Heart right ventricle (tissue), 16 donors: Measurements from ENCODE around the gene TDRKH. TPM values are rescaled to one million over a fixed set of nuclear protein-coding genes. Genes with fewer than 3 reads are reported as not detected.

Source experiments
- ATAC-seq, 8 donors: fragments of 200-7000 bp; cut with Tn5 transposase; one replicate each; pipeline ENCODE4 v1.9.1; 2020; ENCODE audit warnings: mild to moderate bottlenecking in 8 of 8, moderate library complexity in 8 of 8, moderate number of reproducible peaks in 1 of 8
- DNase-seq, 2 donors: peaks; one replicate each; pipeline ENCODE4 v3.0.0-alpha.2; 2020
- H3K27ac ChIP-seq, 10 donors: fragments of 200-600 bp; sonication (generic) in 2 of 10; one replicate each; pipeline versions ENCODE4 v1.5.0 to v1.8.0; 2020 to 2022; ENCODE audit warnings: mild to moderate bottlenecking in 3 of 10
- H3K27me3 ChIP-seq, 7 donors: fragments of 200-600 bp; one replicate each; pipeline ENCODE4 v1.8.0; 2021 to 2022; ENCODE audit warnings: mild to moderate bottlenecking in 2 of 7
- H3K36me3 ChIP-seq, 9 donors: fragments of 200-600 bp; sonication (generic) in 1 of 9; one replicate each; pipeline versions ENCODE4 v1.5.0 to v1.8.0; 2020 to 2022; ENCODE audit warnings: mild to moderate bottlenecking in 2 of 9
- H3K4me1 ChIP-seq, 9 donors: fragments of 200-600 bp; sonication (generic) in 1 of 9; one replicate each; pipeline versions ENCODE4 v1.5.0 to v1.8.0; 2020 to 2022; ENCODE audit warnings: mild to moderate bottlenecking in 4 of 9
- H3K4me3 ChIP-seq, 10 donors: fragments of 200-600 bp; sonication (generic) in 2 of 10; one replicate each; pipeline versions ENCODE4 v1.5.0 to v1.8.0; 2020 to 2022; ENCODE audit warnings: mild to moderate bottlenecking in 7 of 10, moderate library complexity in 2 of 10
- H3K9me3 ChIP-seq, 11 donors: fragments of 200-600 bp in 10 of 11; sonication (generic) in 2 of 11; one replicate each; pipeline versions ENCODE4 v1.5.0 to v1.8.0; 2013 to 2022; ENCODE audit warnings: mild to moderate bottlenecking in 2 of 11, control low read depth in 1 of 11, moderate library complexity in 1 of 11
- WGBS, 2 donors: extraction: QIAGEN DNeasy Blood & Tissue Kit; methylation state at CpG; one replicate each; pipeline ENCODE4 v1.1.7; 2013; ENCODE audit warnings: inconsistent platforms in 1 of 2; 5-methylcytosine and 5-hydroxymethylcytosine counted together
- intact Hi-C, 10 donors: fragments of 100-400 bp; cut with DNase I; formaldehyde crosslinking; loops; one replicate each; pipeline versions ENCODE4 v1.11.1 to v1.14.2; 2022
- polyA plus RNA-seq, 2 donors: library from polyadenylated mRNA; stranded (reverse); fragments of 200-250 nt; gene quantifications; one replicate each; pipeline ENCODE4 v1.2.3, GENCODE V29; 2013
- total RNA-seq, 10 donors: library from RNA; stranded (reverse); fragmentation: NEBNext Ultra II Directional in 3 of 10; extraction: Animal tissue kit (Norgen Biotek cat#: 25700) in 3 of 10; gene quantifications; one replicate each; pipeline versions ENCODE4 v1.2.1 to v1.2.4, GENCODE V29; 2021 to 2023
- TF ChIP-seq, protein P1 (sequence below), 9 donors: fragments of 200-600 bp; sonication (generic) in 2 of 9; IDR thresholded peaks; one replicate each; pipeline versions ENCODE4 v1.5.0 to v1.8.0; 2021 to 2022; ENCODE audit warnings: antibody characterized with exemption in 9 of 9, mild to moderate bottlenecking in 5 of 9, moderate library complexity in 1 of 9
- donor health status: Arrhythmogenic right ventricular cardiomyopathy.
- donor health status: ischemic (EF 13 %, LVEDD 7.1; RV severe dilation, severe dysfunction).
- donor health status: healthy with polysubstance abuse.
- donor health status: DM: no; HTN: yes; CAD: no.
- donor health status: DM: no; HTN: no; CAD: no.
- donor health status: ischemic (EF 25% LVEDD 6.9; RV normal size, moderate dysfunction).
- donor health status: ischemic (EF 25% LVEDD 5.7; RV mildly dilated, moderate dysfunction).
- donor health status: healthy.
- donor health status: DM: yes; HTN: yes; CAD: no.
- donor health status: Ischemic cardiomyopathy.
- donor health status: ischemic (EF 35%, LVEDD 5.7; RV mildly dilated, moderate dysfunction).
- donor health status: nonischemic (EF 11% LVEDD 7.7; RV severe dilation, severe dysfunction).
- donor health status: DM: yes; HTN: yes; CAD: no.
- donor health status: PGD.
- donor health status: ischemic (EF 29% LVEDD 5.4; RV normal size, mild dysfunction).
- donor health status: nonischemic (EF 23%, LVEDD 6.1; RV moderate dilation, normal function).

Gene TDRKH
- total and polyA plus RNA-seq, 12 donors, result 3.4 to 7.6 (median 5.0) TPM

DNA sequence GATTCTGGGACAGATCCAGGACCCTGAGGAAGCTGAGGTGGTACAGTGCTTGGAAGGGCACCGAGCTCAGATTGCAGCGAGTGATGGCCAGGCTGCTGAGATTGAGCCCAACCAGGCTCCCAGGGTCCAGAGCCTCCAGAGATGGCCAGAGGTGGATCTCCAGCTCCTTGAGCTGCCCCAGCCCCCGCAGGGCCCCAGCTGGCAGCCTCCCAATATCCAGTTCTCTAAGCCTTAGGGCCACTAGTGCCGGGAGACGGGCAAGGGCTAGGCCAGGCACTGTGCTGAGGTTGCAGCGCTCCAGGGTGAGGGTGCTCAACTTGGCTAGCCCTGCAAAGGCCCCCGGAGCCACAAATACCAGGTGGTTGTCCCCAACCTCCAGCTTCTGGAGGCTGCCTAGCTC, 11.5 kb upstream of the TDRKH start:
- intact Hi-C loops, result loop anchor here in 1 of 10 donors (10.0 kb wide), 1 partner anchor 47 kb away; no protein-coding TSS in a partner anchor
- Histone ChIP-seq H3K9me3 (no peaks in the 10 kb centered on the region), H3K27me3 (peaks cover 0 to 33% (median 7%) of the 10 kb centered on the region in 7 donors), H3K27ac (no peak overlapping the region), H3K4me3 (no peak overlapping the region), H3K36me3 (no peaks in the 10 kb centered on the region), H3K4me1 (no peaks in the 10 kb centered on the region)
- 89% methylated on average over 7 of the region's 7 CpGs for WGBS, 2 donors
- no peak for ATAC-seq
- no peak for DNase-seq
- TF ChIP-seq, protein P1, sequence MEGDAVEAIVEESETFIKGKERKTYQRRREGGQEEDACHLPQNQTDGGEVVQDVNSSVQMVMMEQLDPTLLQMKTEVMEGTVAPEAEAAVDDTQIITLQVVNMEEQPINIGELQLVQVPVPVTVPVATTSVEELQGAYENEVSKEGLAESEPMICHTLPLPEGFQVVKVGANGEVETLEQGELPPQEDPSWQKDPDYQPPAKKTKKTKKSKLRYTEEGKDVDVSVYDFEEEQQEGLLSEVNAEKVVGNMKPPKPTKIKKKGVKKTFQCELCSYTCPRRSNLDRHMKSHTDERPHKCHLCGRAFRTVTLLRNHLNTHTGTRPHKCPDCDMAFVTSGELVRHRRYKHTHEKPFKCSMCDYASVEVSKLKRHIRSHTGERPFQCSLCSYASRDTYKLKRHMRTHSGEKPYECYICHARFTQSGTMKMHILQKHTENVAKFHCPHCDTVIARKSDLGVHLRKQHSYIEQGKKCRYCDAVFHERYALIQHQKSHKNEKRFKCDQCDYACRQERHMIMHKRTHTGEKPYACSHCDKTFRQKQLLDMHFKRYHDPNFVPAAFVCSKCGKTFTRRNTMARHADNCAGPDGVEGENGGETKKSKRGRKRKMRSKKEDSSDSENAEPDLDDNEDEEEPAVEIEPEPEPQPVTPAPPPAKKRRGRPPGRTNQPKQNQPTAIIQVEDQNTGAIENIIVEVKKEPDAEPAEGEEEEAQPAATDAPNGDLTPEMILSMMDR (IDR thresholded peaks at IDR 0.05), result no peak

DNA sequence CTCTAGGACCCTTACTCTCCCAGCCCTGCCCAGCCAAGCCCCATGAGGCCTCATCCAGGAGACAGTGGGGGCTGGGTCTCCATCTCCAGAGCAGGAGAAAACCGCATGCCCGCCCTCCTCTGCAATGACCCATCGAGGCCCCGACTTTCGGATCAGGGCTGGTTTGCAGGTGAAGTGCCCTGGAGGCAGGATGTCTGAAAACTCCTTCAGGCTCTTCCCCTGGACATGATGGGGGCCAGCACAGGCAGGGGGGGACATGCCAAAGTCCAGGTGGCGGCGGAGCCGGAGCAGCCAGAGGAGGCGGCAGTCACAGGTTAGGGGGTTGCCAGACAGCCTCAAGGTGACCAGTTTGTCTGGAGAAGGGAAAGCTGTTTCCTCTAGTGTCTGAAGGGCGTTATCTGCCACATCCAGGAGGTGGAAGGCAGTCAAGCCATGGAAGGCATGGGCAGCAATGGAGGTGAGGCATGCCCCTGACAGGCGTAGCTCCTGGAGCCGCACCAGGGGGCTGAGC, 11.1 kb upstream of the TDRKH start:
- WGBS, 2 donors, result 92% methylated on average over 12 of the region's 12 CpGs
- no peaks in the 10 kb centered on the region for H3K36me3 ChIP-seq
- no peak for DNase-seq
- H3K4me1 ChIP-seq, result no peaks in the 10 kb centered on the region
- H3K27me3 ChIP-seq, result peaks cover 0 to 33% (median 7%) of the 10 kb centered on the region in 7 donors
- H3K9me3 ChIP-seq, result no peaks in the 10 kb centered on the region
- ATAC-seq, result no peak
- TF ChIP-seq, protein P1 (IDR thresholded peaks at IDR 0.05), result no peak
- no peak overlapping the region for H3K4me3 ChIP-seq
- intact Hi-C loops, result loop anchor here in 1 of 10 donors (10.0 kb wide), 1 partner anchor 47 kb away; no protein-coding TSS in a partner anchor
- H3K27ac ChIP-seq, result no peak overlapping the region

GRCh38 chr1:151800830-151801229, 10.5 kb upstream of the TDRKH start:
- DNase-seq (no peak), ATAC-seq (no peak)
- 65 to 68% methylated on average over 8 of the region's 8 CpGs for WGBS, 2 donors
- H3K9me3 ChIP-seq, result no peaks in the 10 kb centered on the region
- no peaks in the 10 kb centered on the region for H3K36me3 ChIP-seq
- peaks cover 0 to 33% (median 7%) of the 10 kb centered on the region in 7 donors for H3K27me3 ChIP-seq
- no peak overlapping the region for H3K27ac ChIP-seq
- H3K4me1 ChIP-seq, result no peaks in the 10 kb centered on the region
- TF ChIP-seq, protein P1 (IDR thresholded peaks at IDR 0.05), result no peak
- intact Hi-C loops, result loop anchor here in 1 of 10 donors (10.0 kb wide), 1 partner anchor 46 kb away; no protein-coding TSS in a partner anchor
- H3K4me3 ChIP-seq, result no peak overlapping the region

DNA sequence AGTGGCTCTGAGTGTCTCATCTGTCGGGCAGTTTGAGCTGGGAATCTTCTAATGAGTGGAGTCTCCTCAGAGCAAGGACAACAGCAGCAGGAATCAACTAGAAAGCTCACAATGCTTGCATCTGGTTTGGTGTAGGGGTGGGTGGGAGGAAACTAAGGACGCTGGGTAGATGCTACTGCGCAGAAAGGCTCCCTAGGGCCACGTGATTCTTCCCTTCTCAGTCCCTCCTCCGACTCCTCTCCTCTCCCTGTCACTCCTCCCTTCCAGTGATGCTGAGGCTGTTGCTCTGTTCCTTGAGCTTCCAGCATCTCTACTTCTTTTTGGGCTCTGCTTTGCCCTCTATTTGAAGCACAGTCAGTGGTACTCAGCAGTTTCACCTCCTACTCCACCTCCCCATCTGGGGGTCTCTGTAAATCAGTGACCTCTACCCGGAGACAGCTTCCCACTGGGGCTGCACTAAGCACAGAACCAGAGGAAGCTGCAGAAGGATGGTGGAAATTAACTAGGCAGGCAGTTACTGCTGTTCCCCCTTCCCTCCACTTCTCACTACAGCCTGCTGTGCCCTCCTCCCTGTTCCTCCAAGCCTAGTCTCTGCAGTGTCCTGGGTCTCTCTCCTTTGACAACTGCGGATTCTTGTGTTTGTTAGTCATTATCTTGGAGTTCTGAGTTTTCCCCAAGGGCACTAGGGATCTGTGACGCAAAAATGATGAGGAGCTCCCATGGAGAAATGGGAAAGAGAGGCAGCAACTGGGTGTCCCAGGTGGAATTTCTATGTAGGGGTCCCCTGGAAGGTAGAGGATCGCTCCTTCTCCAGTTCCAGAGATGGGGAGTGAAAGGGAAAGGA, 9.1 kb upstream of the TDRKH start:
- WGBS, 2 donors, result 48 to 50% methylated on average over 9 of the region's 9 CpGs
- ATAC-seq (no peak), DNase-seq (no peak)
- TF ChIP-seq, protein P1 (IDR thresholded peaks at IDR 0.05), result no peak
- intact Hi-C loops, result loop anchor here in 1 of 10 donors (10.0 kb wide), 1 partner anchor 45 kb away; no protein-coding TSS in a partner anchor
- Histone ChIP-seq H3K27ac (no peak overlapping the region), H3K27me3 (peaks cover 0 to 31% (median 7%) of the 10 kb centered on the region in 7 donors), H3K4me1 (no peaks in the 10 kb centered on the region), H3K9me3 (no peaks in the 10 kb centered on the region), H3K4me3 (no peak overlapping the region), H3K36me3 (peaks cover 0 to 6% (median 0%) of the 10 kb centered on the region in 9 donors)
